Neural progenitor cell (in vitro differentiated cells): ENCODE measurements around the gene LRP1B. TPM values are rescaled to one million over a fixed set of nuclear protein-coding genes. Genes with fewer than 3 reads are reported as not detected.

Experiments
- DNase-seq: peaks from one replicate; pipeline ENCODE4 v3.0.0-alpha.2; 2016; ENCODE audit warnings: low spot score
- H2AFZ ChIP-seq: fragments of 200-600 bp; sonication (generic); replicated peaks from 2 replicates; pipeline ENCODE4 v1.6.1; 2016; ENCODE audit warnings: antibody characterized with exemption
- H3F3A ChIP-seq: fragments of 200-600 bp; sonication (generic); 2 replicates; pipeline ENCODE4 v1.6.1; 2016; ENCODE audit warnings: antibody characterized with exemption, low read depth
- H3K27ac ChIP-seq: fragments of 200-600 bp; sonication (generic); 2 replicates; pipeline ENCODE4 v1.5.1; 2016; ENCODE audit warnings: mild to moderate bottlenecking
- H3K27me3 ChIP-seq: fragments of 200-600 bp; sonication (generic); 2 replicates; pipeline ENCODE4 v1.6.1; 2016; ENCODE audit warnings: mild to moderate bottlenecking, moderate library complexity
- H3K36me3 ChIP-seq: fragments of 200-600 bp; sonication (generic); 2 replicates; pipeline ENCODE4 v1.5.1; 2016
- H3K4me1 ChIP-seq: fragments of 200-600 bp; sonication (generic); 2 replicates; pipeline ENCODE4 v1.6.1; 2016; ENCODE audit warnings: mixed run types
- H3K4me2 ChIP-seq: fragments of 200-600 bp; sonication (generic); 2 replicates; pipeline ENCODE4 v1.6.1; 2016
- H3K4me3 ChIP-seq: fragments of 200-600 bp; sonication (generic); 2 replicates; pipeline ENCODE4 v1.5.1; 2016
- H3K79me2 ChIP-seq: fragments of 200-600 bp; sonication (generic); 2 replicates; pipeline ENCODE4 v1.6.1; 2016; ENCODE audit warnings: low read depth
- H3K9ac ChIP-seq: fragments of 200-600 bp; sonication (generic); 2 replicates; pipeline ENCODE4 v1.6.1; 2016
- H3K9me3 ChIP-seq: fragments of 200-600 bp; sonication (generic); 2 replicates; pipeline ENCODE4 v1.5.1; 2016; ENCODE audit warnings: low read depth
- H4K20me1 ChIP-seq: fragments of 200-600 bp; sonication (generic); 2 replicates; pipeline ENCODE4 v1.6.1; 2016; ENCODE audit warnings: low read depth
- H3K27ac Mint-ChIP-seq: 3 replicates; pipeline ENCODE4 v1.8.0; 2021; ENCODE audit warnings: mixed read lengths
- H3K27me3 Mint-ChIP-seq: 2 replicates; pipeline ENCODE4 v1.8.0; 2022; ENCODE audit warnings: low read depth, mild to moderate bottlenecking, inconsistent platforms, moderate library complexity, mixed read lengths; ENCODE audit not compliant: insufficient read depth
- H3K36me3 Mint-ChIP-seq: 3 replicates; pipeline ENCODE4 v1.8.0; 2021; ENCODE audit warnings: mixed read lengths
- H3K4me1 Mint-ChIP-seq: 3 replicates; pipeline ENCODE4 v1.8.0; 2021; ENCODE audit warnings: mixed read lengths
- H3K4me3 Mint-ChIP-seq: 3 replicates; pipeline ENCODE4 v1.8.0; 2021; ENCODE audit warnings: mild to moderate bottlenecking, moderate library complexity, mixed read lengths
- H3K9me3 Mint-ChIP-seq: 3 replicates; pipeline ENCODE4 v1.8.0; 2020; ENCODE audit warnings: mixed read lengths
- CTCF ChIP-seq: fragments of 200-600 bp; sonication (generic); IDR thresholded peaks from 2 replicates; pipeline ENCODE4 v1.5.1; 2017; ENCODE audit warnings: antibody characterized with exemption, mild to moderate bottlenecking
- EZH2 ChIP-seq: fragments of 200-600 bp; sonication (generic); IDR thresholded peaks from 2 replicates; pipeline ENCODE4 v1.6.1; 2017; ENCODE audit warnings: antibody characterized with exemption, mild to moderate bottlenecking, moderate library complexity
- EZH2phosphoT487 ChIP-seq: fragments of 200-600 bp; sonication (generic); IDR thresholded peaks from 2 replicates; pipeline ENCODE4 v1.6.1; 2017; ENCODE audit warnings: antibody characterized with exemption
- total RNA-seq: library from RNA; depleted of rRNA; stranded (reverse); fragments of >200 nt; gene quantifications from 2 replicates; pipeline ENCODE4 v1.2.3, GENCODE V29; 2015; ENCODE audit warnings: low replicate concordance

The LRP1B gene
- total RNA-seq, 1 donor from 2014 or later: not detected

DNA sequence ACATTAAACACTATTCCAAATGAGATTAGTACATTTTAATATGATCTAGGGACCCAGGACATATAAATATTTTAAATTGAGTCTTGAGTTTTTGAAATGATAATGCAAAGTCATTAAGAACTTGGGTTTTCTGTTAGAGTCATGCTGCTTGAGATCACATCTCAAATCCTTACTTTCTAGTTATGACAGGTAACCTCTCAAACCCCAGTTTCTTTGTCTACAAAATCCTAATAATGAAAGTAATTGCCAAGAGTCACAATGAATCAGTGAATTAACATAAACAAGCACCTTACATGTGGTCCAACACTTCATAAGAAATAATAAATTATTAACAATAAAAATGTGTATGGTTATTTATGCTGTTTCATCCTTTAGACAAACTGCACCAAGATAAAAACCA lies 607.6 kb downstream of the LRP1B start:
- no peaks in the 10 kb centered on the region for H3K36me3 Mint-ChIP-seq

GRCh38 chr2:141522702-141523101 lies 608.1 kb downstream of the LRP1B start:
- no peak overlapping the region for H3K27ac ChIP-seq
- DNase-seq: no peak
- no peaks in the 10 kb centered on the region for H3K9me3 Mint-ChIP-seq
- no peak overlapping the region for H3K4me2 ChIP-seq
- H2AFZ ChIP-seq: no peak overlapping the region
- no peak overlapping the region for H3K27ac Mint-ChIP-seq
- TF ChIP-seq EZH2phosphoT487 (no peak), CTCF (no peak), EZH2 (no peak)
- H3K9me3 ChIP-seq: no peaks in the 10 kb centered on the region
- H3K9ac ChIP-seq: no peak overlapping the region
- no peaks in the 10 kb centered on the region for H3K4me1 ChIP-seq
- no peaks in the 10 kb centered on the region for H4K20me1 ChIP-seq
- H3K27me3 Mint-ChIP-seq: no peaks in the 10 kb centered on the region
- H3K4me3 ChIP-seq: no peak overlapping the region
- H3K4me3 Mint-ChIP-seq: no peak overlapping the region
- no peaks in the 10 kb centered on the region for H3K36me3 ChIP-seq
- H3F3A ChIP-seq: no peaks in the 10 kb centered on the region
- no peaks in the 10 kb centered on the region for H3K27me3 ChIP-seq
- H3K36me3 Mint-ChIP-seq: no peaks in the 10 kb centered on the region
- H3K79me2 ChIP-seq: no peaks in the 10 kb centered on the region
- no peaks in the 10 kb centered on the region for H3K4me1 Mint-ChIP-seq

More for the DNA sequence above, 607.6 kb downstream of the LRP1B start:
- no peaks in the 10 kb centered on the region for H3K27me3 ChIP-seq
- Mint-ChIP-seq H3K27ac (no peak overlapping the region), H3K9me3 (no peaks in the 10 kb centered on the region), H3K27me3 (no peaks in the 10 kb centered on the region), H3K4me1 (no peaks in the 10 kb centered on the region), H3K4me3 (no peak overlapping the region)
- no peak overlapping the region for H3K9ac ChIP-seq
- H3K79me2 ChIP-seq: no peaks in the 10 kb centered on the region
- no peak overlapping the region for H3K4me2 ChIP-seq
- no peaks in the 10 kb centered on the region for H3K4me1 ChIP-seq
- no peaks in the 10 kb centered on the region for H3K9me3 ChIP-seq
- no peaks in the 10 kb centered on the region for H3F3A ChIP-seq
- no peaks in the 10 kb centered on the region for H4K20me1 ChIP-seq
- H3K4me3 ChIP-seq: no peak overlapping the region
- TF ChIP-seq EZH2phosphoT487 (no peak), EZH2 (no peak), CTCF (no peak)
- no peak overlapping the region for H3K27ac ChIP-seq
- H3K36me3 ChIP-seq: no peaks in the 10 kb centered on the region
- DNase-seq: no peak
- H2AFZ ChIP-seq: no peak overlapping the region

GRCh38 chr2:141522048-141522447 lies 608.8 kb downstream of the LRP1B start:
- Mint-ChIP-seq H3K27ac (no peak overlapping the region), H3K4me1 (no peaks in the 10 kb centered on the region), H3K4me3 (no peak overlapping the region), H3K27me3 (no peaks in the 10 kb centered on the region), H3K36me3 (no peaks in the 10 kb centered on the region), H3K9me3 (no peaks in the 10 kb centered on the region)
- no peaks in the 10 kb centered on the region for H3K79me2 ChIP-seq
- no peaks in the 10 kb centered on the region for H3K9me3 ChIP-seq
- no peaks in the 10 kb centered on the region for H4K20me1 ChIP-seq
- H3K27ac ChIP-seq: no peak overlapping the region
- no peak overlapping the region for H3K9ac ChIP-seq
- H3K4me3 ChIP-seq: no peak overlapping the region
- H3K27me3 ChIP-seq: no peaks in the 10 kb centered on the region
- no peak for DNase-seq
- no peak for TF ChIP-seq CTCF
- TF ChIP-seq EZH2: no peak
- TF ChIP-seq EZH2phosphoT487: no peak
- no peak overlapping the region for H2AFZ ChIP-seq
- no peak overlapping the region for H3K4me2 ChIP-seq
- H3K36me3 ChIP-seq: no peaks in the 10 kb centered on the region
- H3K4me1 ChIP-seq: no peaks in the 10 kb centered on the region
- no peaks in the 10 kb centered on the region for H3F3A ChIP-seq

GRCh38 chr2:141519906-141520305 lies 610.9 kb downstream of the LRP1B start:
- H3K36me3 ChIP-seq: no peaks in the 10 kb centered on the region
- no peaks in the 10 kb centered on the region for H3K27me3 ChIP-seq
- no peak for DNase-seq
- no peak overlapping the region for H3K27ac Mint-ChIP-seq
- H3K79me2 ChIP-seq: no peaks in the 10 kb centered on the region
- no peaks in the 10 kb centered on the region for H3K9me3 Mint-ChIP-seq
- no peak overlapping the region for H3K4me2 ChIP-seq
- H3K4me3 Mint-ChIP-seq: no peak overlapping the region
- no peak overlapping the region for H3K27ac ChIP-seq
- no peaks in the 10 kb centered on the region for H3K9me3 ChIP-seq
- no peak overlapping the region for H3K4me3 ChIP-seq
- H2AFZ ChIP-seq: no peak overlapping the region
- no peaks in the 10 kb centered on the region for H3K4me1 Mint-ChIP-seq
- H3F3A ChIP-seq: no peaks in the 10 kb centered on the region
- H3K9ac ChIP-seq: no peak overlapping the region
- TF ChIP-seq EZH2phosphoT487 (no peak), EZH2 (no peak), CTCF (no peak)
- H3K27me3 Mint-ChIP-seq: no peaks in the 10 kb centered on the region
- no peaks in the 10 kb centered on the region for H3K4me1 ChIP-seq
- no peaks in the 10 kb centered on the region for H3K36me3 Mint-ChIP-seq
- no peaks in the 10 kb centered on the region for H4K20me1 ChIP-seq
